Testis (tissue), 2 donors: ENCODE results near the gene OR11G2.

Experiments
- POLR2A ChIP-seq: fragments of 450-650 bp; IDR thresholded peaks from one replicate; pipeline ENCODE4 v1.6.1; 2017; ENCODE audit warnings: antibody characterized with exemption, mild to moderate bottlenecking, moderate library complexity
- TF ChIP-seq, protein P1 (sequence below), 3 experiments: fragments of 450-650 bp in 2 of 3; fragments of 200-600 bp in 1 of 3; sonication (generic) in 1 of 3; IDR thresholded peaks; one replicate each; pipeline ENCODE4 v1.5.1; 2016 to 2019; ENCODE audit warnings: antibody characterized with exemption in 3 of 3, mild to moderate bottlenecking in 2 of 3, moderate library complexity in 1 of 3

DNA sequence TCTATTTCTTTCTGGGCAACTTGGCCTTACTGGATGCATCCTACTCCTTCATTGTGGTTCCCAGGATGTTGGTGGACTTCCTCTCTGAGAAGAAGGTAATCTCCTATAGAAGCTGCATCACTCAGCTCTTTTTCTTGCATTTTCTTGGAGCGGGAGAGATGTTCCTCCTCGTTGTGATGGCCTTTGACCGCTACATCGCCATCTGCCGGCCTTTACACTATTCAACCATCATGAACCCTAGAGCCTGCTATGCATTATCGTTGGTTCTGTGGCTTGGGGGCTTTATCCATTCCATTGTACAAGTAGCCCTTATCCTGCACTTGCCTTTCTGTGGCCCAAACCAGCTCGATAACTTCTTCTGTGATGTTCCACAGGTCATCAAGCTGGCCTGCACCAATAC lies 46.8 kb upstream of the OR11G2 start:
- TF ChIP-seq, protein P1, sequence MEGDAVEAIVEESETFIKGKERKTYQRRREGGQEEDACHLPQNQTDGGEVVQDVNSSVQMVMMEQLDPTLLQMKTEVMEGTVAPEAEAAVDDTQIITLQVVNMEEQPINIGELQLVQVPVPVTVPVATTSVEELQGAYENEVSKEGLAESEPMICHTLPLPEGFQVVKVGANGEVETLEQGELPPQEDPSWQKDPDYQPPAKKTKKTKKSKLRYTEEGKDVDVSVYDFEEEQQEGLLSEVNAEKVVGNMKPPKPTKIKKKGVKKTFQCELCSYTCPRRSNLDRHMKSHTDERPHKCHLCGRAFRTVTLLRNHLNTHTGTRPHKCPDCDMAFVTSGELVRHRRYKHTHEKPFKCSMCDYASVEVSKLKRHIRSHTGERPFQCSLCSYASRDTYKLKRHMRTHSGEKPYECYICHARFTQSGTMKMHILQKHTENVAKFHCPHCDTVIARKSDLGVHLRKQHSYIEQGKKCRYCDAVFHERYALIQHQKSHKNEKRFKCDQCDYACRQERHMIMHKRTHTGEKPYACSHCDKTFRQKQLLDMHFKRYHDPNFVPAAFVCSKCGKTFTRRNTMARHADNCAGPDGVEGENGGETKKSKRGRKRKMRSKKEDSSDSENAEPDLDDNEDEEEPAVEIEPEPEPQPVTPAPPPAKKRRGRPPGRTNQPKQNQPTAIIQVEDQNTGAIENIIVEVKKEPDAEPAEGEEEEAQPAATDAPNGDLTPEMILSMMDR (IDR thresholded peaks at IDR 0.05) = no peak
- TF ChIP-seq POLR2A = no peak
